GM21576 (cell line): Measurements from ENCODE around the gene SPON1.
"Not testable (repeated sequence)": the region's sequence is repeated elsewhere in the genome, so short reads cannot be mapped to it uniquely, and the experiment has no call there.

Experiments
- ATAC-seq: cut with Tn5 transposase; IDR thresholded peaks from one replicate; pipeline ENCODE4 v1.9.1; 2021; ENCODE audit warnings: mild to moderate bottlenecking, moderate library complexity; ENCODE audit not compliant: unreplicated experiment

The SPON1 gene

GRCh38 chr11:13974631-13975030, 12.1 kb downstream of the SPON1 start:
- no peak for ATAC-seq

- ATAC-seq: no peak
Observed at GRCh38 chr11:13983081-13983751, 20.7 kb downstream of the SPON1 start.

GRCh38 chr11:13984616-13985450, 22.3 kb downstream of the SPON1 start:
- ATAC-seq: no peak

GRCh38 chr11:13986695-13987094, 24.2 kb downstream of the SPON1 start:
- ATAC-seq: not testable (repeated sequence)

- not testable (repeated sequence) for ATAC-seq
Observed at GRCh38 chr11:13992158-13992856, 29.8 kb downstream of the SPON1 start.

GRCh38 chr11:13993096-13993765, 30.7 kb downstream of the SPON1 start:
- ATAC-seq: no peak

- ATAC-seq: no peak
Observed at GRCh38 chr11:13997881-13998280, 35.4 kb downstream of the SPON1 start.

- no peak for ATAC-seq
Observed at GRCh38 chr11:13999704-14000103, 37.2 kb downstream of the SPON1 start.

GRCh38 chr11:14001597-14001996, 39.1 kb downstream of the SPON1 start:
- ATAC-seq: no peak

- no peak for ATAC-seq
Observed at GRCh38 chr11:14007566-14007965, 45.0 kb downstream of the SPON1 start.

GRCh38 chr11:14010665-14011064, 48.1 kb downstream of the SPON1 start:
- ATAC-seq: no peak

GRCh38 chr11:14012846-14013245, 50.3 kb downstream of the SPON1 start:
- no peak for ATAC-seq

GRCh38 chr11:14015711-14016110, 53.2 kb downstream of the SPON1 start:
- ATAC-seq: no peak

GRCh38 chr11:14018441-14018840, 55.9 kb downstream of the SPON1 start:
- no peak for ATAC-seq

GRCh38 chr11:14021738-14022137, 59.2 kb downstream of the SPON1 start:
- ATAC-seq: no peak

- no peak for ATAC-seq
Observed at GRCh38 chr11:14022251-14022650, 59.7 kb downstream of the SPON1 start.

- no peak for ATAC-seq
Observed at GRCh38 chr11:14022821-14023220, 60.3 kb downstream of the SPON1 start.

- no peak for ATAC-seq
Observed at GRCh38 chr11:14026961-14027360, 64.4 kb downstream of the SPON1 start.

- ATAC-seq: no peak
Observed at GRCh38 chr11:14027525-14027924, 65.0 kb downstream of the SPON1 start.

- ATAC-seq: no peak
Observed at GRCh38 chr11:14029440-14029839, 66.9 kb downstream of the SPON1 start.
